HL-60 (cell line): Measurements from ENCODE around the gene ANO1.

ENCODE experiments used
- DNase-seq, 2 experiments: peaks; one replicate each; pipeline ENCODE4 v3.0.0-alpha.2; 2010 to 2020; ENCODE audit warnings: low read depth in 1 of 2, low spot score in 1 of 2
- H3K27ac ChIP-seq: fragments of 250-450 bp; sonication (Bioruptor Pico); replicated peaks from 2 replicates; pipeline ENCODE4 v1.5.1; 2020; ENCODE audit warnings: mild to moderate bottlenecking, moderate library complexity
- H3K27me3 ChIP-seq: fragments of 250-450 bp; sonication (Bioruptor Pico); 2 replicates; pipeline ENCODE4 v1.5.1; 2021; ENCODE audit warnings: mild to moderate bottlenecking, moderate library complexity; ENCODE audit not compliant: insufficient read depth, poor library complexity, severe bottlenecking
- H3K4me3 ChIP-seq: replicated peaks from 2 replicates; pipeline ENCODE4 v1.5.1; 2011; ENCODE audit warnings: mild to moderate bottlenecking, control low read depth, low read length; ENCODE audit not compliant: insufficient read depth
- GABPA ChIP-seq: IDR thresholded peaks from 2 replicates; pipeline ENCODE4 v1.6.1; 2012; ENCODE audit warnings: low read depth
- POLR2AphosphoS5 ChIP-seq: IDR thresholded peaks from 2 replicates; pipeline ENCODE4 v1.6.1; 2012; ENCODE audit warnings: low read depth
- SPI1 ChIP-seq: IDR thresholded peaks from 2 replicates; pipeline ENCODE4 v1.6.1; 2012; ENCODE audit warnings: low read depth, mild to moderate bottlenecking, borderline replicate concordance
- TF ChIP-seq, protein P1 (sequence below): IDR thresholded peaks from 2 replicates; pipeline ENCODE4 v1.6.1; 2012; ENCODE audit warnings: low read depth; ENCODE audit not compliant: insufficient replicate concordance
- TF ChIP-seq, protein P2 (sequence below): IDR thresholded peaks from one replicate; pipeline ENCODE4 v1.5.1; 2011; ENCODE audit warnings: low read length, control low read depth, inconsistent platforms; ENCODE audit not compliant: insufficient read depth

Gene ANO1

DNA sequence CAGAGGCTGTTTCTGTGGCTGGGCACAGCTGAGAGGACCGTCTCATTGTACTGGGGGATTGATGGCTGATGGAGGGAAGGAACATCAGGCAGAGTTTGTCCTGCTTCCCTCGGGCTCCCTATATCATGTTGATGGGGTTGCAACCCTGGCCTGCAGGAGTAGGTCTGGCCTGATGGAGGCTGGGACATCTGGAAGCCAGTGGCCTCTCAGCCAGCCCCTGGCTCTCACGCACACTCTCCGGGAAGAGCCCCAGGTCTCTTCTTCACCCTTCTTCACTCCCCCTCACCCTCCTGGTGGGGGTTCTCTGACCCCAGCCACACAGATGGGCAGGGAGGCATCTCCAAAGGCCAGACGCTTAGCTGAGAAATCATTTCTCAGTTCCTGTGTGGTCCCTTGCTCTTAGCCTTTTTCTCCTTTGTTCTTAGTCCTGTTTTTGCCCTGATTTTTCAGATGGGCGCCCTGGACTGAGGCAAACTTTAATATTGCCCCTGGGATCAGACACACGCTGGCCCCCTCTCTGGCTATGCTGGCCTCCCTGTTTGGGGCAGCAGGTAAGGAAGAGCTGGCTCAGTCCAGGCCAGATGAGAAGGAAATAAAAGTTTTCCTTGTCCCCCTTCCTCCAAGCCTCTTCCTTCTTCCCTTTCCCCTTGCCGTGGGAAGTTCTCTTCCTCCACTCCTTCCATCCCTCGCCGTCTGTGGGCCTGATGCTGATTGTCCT lies 13.9 kb upstream of the ANO1 start:
- H3K27ac ChIP-seq = no peak overlapping the region
- H3K4me3 ChIP-seq = no peak overlapping the region
- TF ChIP-seq SPI1 (no peak), POLR2AphosphoS5 (no peak), GABPA (no peak)
- TF ChIP-seq, protein P1, sequence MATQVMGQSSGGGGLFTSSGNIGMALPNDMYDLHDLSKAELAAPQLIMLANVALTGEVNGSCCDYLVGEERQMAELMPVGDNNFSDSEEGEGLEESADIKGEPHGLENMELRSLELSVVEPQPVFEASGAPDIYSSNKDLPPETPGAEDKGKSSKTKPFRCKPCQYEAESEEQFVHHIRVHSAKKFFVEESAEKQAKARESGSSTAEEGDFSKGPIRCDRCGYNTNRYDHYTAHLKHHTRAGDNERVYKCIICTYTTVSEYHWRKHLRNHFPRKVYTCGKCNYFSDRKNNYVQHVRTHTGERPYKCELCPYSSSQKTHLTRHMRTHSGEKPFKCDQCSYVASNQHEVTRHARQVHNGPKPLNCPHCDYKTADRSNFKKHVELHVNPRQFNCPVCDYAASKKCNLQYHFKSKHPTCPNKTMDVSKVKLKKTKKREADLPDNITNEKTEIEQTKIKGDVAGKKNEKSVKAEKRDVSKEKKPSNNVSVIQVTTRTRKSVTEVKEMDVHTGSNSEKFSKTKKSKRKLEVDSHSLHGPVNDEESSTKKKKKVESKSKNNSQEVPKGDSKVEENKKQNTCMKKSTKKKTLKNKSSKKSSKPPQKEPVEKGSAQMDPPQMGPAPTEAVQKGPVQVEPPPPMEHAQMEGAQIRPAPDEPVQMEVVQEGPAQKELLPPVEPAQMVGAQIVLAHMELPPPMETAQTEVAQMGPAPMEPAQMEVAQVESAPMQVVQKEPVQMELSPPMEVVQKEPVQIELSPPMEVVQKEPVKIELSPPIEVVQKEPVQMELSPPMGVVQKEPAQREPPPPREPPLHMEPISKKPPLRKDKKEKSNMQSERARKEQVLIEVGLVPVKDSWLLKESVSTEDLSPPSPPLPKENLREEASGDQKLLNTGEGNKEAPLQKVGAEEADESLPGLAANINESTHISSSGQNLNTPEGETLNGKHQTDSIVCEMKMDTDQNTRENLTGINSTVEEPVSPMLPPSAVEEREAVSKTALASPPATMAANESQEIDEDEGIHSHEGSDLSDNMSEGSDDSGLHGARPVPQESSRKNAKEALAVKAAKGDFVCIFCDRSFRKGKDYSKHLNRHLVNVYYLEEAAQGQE = no peak
- TF ChIP-seq, protein P2, sequence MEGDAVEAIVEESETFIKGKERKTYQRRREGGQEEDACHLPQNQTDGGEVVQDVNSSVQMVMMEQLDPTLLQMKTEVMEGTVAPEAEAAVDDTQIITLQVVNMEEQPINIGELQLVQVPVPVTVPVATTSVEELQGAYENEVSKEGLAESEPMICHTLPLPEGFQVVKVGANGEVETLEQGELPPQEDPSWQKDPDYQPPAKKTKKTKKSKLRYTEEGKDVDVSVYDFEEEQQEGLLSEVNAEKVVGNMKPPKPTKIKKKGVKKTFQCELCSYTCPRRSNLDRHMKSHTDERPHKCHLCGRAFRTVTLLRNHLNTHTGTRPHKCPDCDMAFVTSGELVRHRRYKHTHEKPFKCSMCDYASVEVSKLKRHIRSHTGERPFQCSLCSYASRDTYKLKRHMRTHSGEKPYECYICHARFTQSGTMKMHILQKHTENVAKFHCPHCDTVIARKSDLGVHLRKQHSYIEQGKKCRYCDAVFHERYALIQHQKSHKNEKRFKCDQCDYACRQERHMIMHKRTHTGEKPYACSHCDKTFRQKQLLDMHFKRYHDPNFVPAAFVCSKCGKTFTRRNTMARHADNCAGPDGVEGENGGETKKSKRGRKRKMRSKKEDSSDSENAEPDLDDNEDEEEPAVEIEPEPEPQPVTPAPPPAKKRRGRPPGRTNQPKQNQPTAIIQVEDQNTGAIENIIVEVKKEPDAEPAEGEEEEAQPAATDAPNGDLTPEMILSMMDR = no peak
- no peaks in the 10 kb centered on the region for H3K27me3 ChIP-seq
- DNase-seq = no peak

DNA sequence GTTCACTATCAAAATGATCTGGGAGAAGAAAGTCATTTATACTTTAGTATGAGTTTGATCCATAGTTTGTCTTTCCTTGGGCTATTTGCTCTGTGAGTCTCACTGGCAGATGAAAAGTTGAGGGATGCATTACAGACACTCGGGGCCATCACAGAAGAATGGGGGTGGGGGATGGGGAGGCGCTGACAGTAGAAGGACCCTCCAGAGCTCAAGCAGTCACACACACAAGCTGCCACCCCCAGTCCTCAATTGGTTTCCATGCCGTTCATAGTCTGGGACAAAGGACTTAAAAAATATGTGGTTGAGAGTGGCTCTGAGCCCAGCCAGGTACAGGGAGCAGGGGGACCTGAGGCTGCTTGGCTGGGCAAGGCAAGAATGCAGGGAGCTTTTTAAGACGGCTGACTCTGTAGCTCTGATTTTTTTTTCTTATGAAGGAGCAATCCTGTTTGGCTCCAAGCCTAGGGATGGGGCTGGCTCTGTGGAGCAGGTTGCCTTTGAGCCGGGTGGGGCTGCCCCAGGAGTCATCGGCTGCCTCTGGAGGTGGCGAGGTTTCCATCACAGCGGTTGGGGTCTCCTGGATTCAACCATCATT lies 13.3 kb upstream of the ANO1 start:
- DNase-seq = no peak
- TF ChIP-seq POLR2AphosphoS5 (no peak), SPI1 (no peak), GABPA (no peak)
- TF ChIP-seq, protein P1 = no peak
- TF ChIP-seq, protein P2 = no peak
- no peak overlapping the region for H3K27ac ChIP-seq
- H3K27me3 ChIP-seq = no peaks in the 10 kb centered on the region
- H3K4me3 ChIP-seq = no peak overlapping the region

DNA sequence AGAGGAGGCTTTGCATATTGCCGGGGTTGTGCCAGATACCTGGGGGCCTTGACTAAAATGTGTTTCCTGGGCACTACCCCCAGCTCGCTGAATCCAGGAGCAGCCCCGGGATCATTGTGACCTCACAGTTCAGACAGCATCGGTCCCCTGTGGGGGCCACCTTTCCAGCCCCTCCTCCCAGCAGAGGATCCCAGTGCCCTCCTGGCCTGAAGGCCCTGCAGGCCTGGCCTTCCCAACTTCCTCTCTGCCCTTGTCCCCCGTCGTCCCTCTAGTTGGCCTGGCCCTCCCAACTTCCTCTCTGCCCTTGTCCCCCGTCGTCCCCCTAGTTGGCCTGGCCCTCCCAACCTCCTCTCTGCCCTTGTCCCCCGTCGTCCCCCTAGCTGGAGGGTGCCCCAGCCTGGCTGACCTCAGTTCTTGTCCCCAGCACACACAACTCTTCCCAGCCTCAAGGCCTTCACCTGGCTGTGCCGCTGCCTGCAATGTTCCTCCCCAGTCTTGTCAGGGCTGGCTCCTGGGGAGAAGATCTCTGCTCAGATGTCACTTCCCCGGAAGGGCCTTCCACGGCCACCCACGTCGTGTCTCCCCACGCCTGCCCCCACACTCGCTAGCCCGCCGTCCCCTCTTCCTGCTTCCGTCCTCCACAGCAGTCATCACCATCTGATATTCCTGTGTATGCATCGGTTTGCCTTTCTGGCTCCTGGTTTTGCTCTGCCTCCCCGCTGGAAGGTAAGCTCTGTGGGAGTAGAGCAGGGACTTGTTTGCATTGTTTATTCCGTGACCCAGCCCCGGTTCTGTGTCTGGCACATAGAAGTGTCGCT lies 12.6 kb upstream of the ANO1 start:
- Histone ChIP-seq H3K4me3 (no peak overlapping the region), H3K27me3 (peaks cover 4% of the 10 kb centered on the region), H3K27ac (no peak overlapping the region)
- TF ChIP-seq POLR2AphosphoS5 (no peak), GABPA (no peak), SPI1 (no peak)
- TF ChIP-seq, protein P1 = no peak
- TF ChIP-seq, protein P2 = no peak
- no peak for DNase-seq
